Activated gamma-delta T cell treated with anti-CD3 and anti-CD28 coated beads, Interleukin-2, amount 50 U/mL, for 16 hours (primary cell): ENCODE results near the gene NELFA.

Experiments
- DNase-seq: peaks from one replicate; pipeline ENCODE4 v3.0.0-alpha.2; 2020; ENCODE audit warnings: low read depth

NELFA gene

DNA sequence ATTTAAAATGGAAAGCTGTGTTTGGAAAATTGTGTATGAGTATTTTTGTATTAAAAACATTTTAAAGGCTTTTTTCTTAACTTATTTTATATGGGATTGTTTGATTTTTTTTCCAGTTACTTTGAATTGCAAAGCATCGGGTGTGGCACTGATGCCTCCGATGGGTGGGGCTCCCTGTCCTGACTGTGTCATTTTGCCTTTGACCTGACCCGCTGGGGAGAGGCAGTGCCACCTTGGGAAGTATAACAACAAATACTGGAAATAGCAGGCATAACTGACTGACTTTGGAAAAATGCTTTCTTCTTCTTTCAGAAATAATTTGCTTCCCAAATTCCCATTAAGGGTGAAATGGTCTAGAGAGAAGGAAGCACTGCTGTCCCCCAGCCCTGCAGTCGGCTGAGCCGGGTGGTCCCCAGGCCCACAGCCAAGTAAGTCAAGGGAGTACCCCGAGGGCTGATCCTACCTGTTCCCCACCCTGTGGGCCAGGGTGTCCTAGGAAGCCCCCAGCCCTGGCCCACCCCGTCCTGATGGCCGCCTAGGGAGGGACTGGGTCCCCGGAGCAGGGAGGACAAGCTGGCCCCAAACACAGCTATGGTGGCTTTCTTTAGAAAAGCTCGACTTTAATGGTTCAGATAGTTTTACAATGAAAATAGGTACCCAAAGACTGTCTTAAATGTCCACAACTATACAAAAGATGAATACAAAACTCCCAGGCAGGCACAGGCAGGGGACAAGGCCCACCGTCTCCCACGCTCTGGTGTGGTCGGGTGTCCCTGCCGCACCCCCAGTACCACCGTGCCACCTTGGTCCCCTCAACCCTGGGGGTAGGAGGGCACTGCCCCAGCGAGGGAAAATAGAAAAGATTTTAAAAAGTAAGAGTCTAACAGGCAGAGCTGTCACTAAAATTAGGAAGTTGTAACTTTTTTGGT is 26.4 kb downstream of the NELFA start:
- no peak for DNase-seq

DNA sequence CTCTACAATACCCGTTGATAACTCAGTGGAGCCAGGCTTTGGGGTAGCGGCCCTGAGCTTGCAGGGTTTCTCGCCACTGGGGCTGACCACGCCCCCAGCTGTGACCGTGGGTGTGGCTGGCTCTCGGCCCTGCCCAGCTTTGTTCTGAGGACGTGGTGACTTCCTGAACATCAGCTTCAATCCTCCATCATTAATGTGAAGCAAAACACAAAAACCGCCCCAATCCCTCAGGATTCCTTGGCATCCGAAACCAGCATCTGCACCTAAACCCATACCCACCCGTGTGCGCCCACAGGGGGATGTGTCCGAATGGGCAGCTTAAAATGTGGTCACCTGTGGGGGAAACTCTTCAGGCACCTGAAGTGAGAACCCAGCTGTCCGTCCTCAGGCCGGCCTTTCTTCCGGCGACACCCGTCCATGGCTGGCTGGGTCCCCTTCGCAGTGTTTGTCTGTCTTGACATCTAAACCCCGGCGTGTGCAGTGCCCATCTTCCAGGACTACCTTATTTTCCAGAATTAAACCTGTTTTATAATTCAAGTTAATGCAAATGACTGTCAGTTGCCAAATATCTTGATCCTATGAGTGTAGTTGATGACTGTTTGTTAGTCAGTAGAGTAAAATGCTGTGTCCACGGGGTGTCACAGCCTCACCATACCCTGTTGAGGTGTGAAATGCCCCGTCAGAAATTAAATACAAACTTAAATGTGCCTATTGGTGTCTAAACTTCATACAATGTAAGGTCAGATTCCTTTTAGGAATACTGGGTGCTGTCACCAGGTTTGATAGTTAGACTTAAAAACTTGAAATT is 27.3 kb downstream of the NELFA start:
- no peak for DNase-seq

DNA sequence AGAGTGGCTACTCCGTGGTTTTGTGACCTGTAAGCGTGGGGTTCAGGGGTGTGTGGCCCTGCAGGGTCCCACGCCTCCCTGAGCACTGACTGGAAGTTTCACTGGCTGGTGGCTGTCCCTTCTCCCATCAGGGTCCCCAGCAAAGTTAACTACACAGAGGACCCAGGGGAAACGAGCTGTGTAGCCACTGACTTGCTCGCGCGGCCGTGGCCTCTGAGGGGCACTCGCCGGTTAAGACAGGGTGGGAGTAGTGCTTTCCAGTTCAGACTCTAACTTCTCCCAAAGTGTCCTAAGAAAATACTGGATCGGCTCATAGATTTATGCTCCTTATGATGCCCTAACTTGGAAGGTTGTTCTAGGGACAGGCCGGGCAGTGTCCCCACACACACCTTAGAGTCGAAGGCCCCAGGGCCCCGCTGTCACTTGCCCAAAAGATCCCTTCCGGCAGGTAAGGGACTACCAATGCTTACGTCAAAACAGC is 28.2 kb downstream of the NELFA start:
- no peak for DNase-seq

DNA sequence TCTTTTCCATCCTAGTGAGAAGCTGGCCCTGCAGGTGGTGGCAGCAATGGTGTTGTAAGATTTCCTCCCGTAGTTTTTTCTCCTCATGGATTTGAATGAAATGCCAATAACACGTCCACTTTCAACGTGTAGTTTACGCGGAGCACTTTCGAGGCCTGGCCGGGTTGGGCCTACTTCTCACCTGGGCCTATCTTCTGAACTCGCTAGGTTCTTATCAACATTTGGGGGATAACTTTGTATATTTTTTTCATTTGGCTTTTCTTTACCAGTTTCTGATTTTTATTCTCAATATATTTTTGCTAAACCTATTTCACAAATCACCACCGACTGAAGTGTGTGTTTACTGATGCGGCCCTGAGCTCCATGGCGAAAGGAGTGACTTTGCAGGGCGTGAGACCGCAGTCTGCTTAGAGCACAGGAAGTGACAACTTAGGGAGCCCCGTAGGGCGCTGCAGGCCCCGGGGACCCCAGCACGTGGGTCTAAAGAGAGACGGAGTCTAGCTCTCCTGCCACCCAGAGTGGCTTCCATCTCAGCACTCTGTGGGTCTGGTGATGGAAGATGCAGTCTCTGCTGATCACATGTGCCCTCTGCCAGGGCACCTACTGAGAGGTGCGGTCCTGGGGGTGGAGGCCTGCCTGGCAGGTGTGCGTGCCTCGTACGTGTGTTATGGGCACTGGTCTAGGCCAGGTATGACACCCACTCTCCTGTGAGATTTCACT is 29.1 kb downstream of the NELFA start:
- no peak for DNase-seq

DNA sequence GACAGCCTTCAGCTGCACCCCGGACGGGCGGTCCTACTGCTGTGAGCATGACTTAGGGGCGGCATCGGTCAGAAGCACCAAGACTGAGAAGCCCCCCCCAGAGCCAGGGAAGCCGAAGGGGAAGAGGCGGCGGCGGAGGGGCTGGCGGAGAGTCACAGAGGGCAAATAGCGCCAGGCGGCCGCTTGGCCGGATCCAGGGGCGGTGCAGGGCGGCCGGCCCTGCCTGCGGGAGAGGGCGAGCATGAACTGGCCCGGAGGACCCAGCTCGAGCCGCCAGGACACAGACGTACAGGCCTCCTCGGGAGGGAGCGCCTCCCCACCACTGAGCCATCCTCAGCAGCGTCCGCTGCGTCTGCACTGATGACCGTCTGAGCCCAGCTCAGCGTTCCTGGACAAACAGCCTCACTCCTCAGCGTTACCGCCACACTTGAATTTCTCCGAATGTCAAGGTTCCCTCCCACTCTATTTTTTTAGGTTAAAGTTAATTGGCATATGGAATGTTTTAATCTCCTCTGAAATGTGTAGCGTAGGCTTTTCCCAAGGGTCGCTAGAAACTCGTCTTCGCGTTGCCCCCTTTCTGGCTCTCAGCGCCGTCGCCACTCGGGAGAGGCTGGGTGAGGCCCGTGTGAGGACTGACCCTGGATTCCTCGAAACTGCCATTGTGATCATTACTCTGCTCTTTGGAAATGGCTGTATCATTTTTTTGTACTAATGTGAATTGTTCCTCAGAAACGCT is 29.9 kb downstream of the NELFA start:
- DNase-seq = no peak

DNA sequence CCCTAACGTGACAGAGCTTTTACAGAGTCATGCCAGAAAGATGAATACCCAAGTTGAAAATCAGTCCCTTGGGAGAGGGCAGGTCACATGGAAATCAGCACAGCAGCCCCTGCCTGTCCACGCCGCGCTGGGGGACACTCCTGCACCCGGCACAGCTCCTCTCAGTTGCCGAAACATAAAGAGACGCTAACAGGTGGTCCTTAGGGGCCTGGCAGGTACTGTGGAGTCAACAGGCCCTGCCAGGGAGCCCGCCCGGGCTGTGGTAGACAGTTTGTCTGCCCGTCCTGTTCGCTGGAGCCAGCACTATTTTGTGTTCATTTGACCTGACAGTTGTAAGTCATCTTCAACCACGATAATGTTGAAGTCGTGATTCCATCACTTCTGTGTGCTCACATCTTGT is 30.5 kb downstream of the NELFA start:
- DNase-seq = no peak

DNA sequence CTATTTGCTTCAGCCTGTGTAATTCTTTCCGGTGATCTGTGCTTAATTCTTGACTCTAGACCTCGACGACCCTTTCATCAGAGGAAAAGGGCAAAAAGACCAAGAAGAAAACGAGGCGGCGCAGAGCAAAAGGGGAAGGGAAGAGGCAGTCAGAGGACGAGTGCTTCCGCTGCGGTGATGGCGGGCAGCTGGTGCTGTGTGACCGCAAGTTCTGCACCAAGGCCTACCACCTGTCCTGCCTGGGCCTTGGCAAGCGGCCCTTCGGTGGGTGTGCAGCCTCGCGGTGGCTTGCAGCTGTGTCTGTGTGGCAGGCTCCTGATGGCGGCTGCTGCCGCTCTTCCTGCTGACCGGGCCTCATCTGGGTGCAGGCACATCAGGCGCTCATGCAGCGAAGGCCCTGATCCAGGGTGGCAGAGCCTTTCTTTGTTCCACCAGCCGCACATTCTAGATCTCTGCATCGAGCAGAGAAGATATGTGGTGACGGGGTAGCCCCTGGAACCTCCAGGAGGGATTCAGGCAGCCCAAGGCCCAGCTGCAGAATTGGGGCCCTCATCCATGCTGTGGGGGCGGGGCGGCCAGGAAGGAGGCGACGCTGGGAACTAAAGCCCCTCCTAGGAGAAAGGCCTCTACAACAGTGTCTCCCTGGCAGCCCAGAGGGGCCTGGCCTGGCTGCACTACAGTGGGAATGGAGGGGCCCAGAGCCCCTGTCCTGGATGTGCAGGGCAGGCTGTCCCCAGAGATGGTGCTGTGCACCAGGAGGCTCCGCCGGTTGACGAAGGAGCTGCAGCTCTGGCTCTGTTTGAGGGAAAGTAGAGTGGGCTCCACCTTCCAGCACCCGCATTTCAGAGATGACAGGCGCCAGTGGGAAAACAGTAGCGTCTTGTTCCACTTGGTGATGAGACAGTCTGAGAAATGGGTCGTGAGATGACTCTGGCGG is 32.1 kb downstream of the NELFA start:
- no peak for DNase-seq

DNA sequence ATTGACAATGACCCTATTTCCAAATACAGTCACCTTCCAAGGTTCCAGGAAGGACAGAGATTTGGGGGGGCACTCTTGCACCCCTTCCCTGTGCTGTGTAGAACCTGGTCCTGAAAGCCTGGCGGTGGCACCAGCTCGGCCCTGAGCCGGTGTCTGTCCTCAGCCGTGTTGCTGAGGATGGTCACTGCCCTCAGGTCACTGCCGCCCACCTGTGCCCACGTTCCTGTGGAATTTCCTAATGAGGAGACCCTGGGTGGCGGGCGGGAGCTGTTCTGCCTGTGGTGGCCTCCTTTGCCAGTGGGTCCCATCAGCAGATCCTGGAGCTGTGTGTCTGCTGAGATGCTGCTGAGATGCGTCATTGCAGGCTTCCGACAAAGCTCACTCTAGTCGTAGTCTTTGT is 32.9 kb downstream of the NELFA start:
- DNase-seq = no peak

DNA sequence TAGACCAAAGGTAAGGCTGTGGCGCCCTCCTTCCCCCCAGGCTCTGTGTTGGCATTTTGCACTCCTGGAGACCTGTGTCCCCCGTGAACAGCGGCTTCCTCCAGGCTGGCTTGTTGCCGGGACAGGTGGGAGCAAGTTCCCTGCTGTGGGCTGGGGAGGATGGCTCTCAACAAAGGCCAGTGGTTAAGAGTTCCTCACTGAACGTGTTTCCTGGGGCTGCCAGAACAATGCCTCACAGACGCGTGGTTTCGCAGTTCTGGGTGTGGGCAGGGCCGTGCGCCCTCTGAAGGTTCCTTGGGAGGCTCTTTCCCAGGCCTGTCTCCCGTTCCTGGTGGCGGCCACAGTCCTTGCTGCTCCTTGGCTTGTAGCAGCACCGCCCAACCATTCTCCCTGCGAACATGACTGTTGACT is 33.4 kb downstream of the NELFA start:
- no peak for DNase-seq

DNA sequence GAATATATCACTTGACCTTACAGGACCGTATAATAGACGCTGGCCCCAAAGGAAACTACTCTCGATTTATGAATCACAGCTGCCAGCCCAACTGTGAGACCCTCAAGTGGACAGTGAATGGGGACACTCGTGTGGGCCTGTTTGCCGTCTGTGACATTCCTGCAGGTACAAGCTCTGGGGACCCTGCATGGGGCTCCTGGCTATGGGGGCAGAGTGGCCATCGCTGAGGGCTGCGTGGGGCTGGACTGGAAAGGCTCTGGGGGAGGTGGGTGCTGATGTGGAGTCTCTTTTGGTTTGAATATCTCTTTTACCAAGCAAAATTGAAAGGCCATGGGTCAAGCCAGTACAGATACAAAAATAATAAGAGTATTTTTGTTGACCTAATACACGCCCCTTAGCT is 33.9 kb downstream of the NELFA start:
- DNase-seq = no peak

DNA sequence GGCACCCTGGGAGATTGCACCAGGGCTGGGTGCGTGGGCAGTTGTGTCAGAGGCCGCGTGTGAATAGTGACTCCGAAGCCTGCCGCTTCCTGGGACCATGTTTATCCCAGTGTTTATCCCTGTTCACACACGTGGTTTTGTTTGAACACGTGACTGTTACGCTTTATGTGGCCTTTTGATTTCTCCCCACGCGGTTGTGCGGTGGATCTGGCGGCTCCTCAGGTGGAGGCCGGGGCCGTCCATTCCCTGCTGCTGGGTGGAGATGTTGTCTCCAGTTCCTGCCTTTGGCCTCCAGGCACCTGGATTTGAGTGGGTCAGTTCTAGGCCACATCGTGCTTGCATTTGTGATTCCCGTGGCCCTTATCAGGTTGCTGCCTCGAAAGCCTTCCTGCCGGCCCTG is 35.1 kb downstream of the NELFA start:
- no peak for DNase-seq

DNA sequence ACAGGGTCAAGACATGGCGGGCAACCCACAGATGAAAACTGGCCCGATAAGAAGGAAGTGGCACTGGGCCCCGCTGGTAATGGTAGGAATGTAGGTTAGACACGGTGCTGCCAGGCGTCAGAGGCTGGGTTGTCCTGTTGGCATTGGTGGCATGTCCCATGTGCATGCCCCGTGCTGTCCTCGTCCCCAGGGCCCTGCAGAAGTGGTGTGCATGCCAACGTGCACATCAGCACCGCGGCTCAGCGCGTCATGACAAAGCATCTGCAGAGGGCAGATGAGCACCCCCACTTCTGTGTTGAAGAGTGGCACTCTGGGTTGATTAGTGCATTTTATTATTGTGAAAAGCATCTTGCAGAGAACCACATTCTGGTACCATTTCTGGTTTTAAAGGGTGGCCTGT is 35.6 kb downstream of the NELFA start:
- DNase-seq = no peak

DNA sequence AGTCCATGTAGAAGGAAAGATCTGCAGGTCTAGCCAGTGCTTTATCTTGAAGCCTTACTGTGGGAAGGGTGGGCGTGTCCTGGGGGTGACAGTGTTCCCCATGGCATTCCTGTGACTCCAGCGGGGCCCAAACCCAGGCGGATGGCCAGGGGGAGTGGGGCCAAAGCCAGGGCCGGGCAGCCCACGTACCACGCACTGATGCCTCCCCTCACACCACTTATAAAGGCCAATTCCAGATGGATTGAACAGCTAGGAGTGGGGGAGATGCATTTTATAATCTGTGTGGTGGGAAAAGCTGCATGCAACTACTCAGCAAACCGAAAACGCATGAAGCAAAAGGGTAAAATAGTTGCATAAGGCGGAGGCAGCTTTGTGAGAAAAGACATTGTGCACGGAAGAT is 36.4 kb downstream of the NELFA start:
- no peak for DNase-seq

DNA sequence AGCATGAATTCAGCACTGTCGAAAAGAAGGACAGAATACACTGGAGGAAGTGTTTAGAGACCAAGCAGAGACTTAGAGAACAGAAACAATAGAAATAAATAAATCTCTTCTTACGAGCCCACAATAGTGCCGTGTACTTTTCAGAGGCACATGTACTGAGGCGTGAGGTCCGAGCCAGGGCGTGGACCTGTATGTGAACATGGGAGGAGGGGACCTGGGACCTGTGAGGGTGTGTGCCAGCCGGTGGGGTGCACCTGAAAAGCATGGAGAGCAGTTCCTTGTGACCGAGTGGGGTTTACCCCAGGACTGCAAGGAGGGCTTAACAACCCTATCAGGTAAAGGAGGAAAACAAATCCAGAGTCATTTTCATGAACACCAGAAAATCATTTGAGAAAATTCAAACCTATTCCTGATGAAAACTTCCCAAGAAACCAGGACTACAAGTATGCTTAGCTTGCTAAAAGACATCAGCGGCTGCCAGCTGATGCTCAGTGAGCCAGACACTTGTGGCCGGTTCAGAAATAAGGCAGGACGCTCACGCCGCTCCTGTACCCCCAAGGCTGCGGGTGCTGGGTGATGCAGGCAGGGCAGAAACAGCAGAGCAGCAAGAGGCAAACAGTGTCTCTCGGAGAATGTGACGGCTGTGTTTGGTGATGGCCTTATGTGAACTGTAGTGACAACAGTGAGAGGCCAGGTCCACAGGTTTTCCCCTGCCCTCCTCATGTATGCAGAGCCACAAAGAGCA is 37.1 kb downstream of the NELFA start:
- DNase-seq = no peak

DNA sequence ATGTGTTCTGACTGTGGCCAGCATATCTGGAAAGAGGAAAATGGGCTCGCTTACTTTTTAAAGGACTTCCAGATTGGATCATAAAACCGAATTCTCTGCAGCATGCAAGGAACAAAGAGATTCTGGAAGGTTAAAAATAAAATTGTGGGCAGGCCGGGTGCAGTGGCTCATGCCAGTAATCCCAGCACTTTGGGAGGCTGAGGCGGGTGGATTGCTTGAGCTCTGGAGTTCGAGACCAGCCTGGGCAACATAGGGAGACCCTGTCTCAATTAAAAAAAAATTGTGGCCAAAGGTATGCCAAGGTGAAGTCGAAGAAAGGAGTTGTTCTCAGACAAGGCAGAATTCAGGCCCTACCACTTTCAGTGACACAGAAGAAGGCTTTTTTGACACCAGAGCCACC is 37.8 kb downstream of the NELFA start:
- no peak for DNase-seq

DNA sequence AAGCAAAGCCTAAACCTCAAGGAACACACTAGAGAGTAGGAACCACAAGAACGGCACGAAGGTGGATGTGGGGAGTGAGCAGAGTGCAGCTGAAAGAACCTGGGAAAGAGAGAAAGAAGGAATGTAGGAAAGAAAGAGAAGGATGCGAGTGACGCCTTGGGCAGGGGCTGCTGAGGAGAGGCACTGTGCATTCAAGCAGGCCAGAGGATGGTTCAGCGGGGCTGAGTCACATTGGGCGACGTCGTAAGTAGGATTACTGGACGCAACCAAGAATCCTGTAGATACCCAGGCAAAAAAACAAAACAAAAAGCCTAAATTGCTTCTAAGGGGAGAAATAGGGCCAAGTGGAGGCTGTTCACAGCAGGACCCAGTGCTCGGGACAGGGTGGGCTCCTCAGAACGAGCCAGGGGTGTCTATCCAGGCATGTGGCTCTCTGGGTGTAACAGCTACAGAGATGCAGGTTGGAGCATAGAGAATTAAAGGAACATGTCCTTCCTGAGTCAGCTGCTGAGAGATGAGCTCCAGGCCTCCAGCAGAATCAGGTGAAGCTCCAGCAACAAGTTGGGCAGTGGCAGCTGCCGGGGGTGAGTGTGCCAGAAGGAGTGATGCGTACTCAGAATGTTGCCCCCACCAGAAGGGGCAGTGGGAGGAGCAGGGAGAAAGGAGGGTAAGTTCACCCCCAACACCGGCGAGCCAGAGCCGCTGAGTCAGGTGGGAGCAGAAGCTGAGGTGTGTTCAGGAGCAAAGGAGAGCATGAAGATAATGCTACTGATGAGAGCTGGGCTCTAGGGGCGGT is 38.6 kb downstream of the NELFA start:
- DNase-seq = no peak

DNA sequence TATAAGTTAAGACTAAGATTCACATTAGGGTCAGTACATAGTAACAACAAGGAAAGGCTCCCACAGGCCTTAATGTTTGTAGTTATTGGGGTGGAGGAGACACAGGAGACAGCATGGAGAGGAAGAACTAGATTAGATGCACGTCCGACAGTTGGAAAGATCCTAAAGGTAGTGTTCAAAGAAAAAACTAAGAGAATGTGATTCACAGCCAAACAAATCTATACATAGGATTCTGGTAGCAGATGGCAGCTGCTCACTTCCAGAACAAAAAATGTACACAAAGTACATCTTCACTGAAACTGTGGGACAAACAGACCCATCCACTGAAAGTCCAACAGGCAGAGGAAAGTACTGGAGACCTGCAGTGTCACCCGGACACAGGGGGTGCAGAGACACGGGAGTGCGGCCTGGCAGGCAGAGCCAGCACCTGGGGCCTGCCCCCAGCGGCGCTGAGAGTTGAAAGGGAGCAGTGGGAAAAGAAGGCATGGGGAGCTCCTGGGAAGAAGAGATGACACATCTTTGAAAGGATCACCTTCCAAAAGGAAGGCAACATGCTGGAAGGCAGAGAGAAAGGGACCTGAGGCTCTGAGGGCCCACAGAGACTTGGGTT is 40.0 kb downstream of the NELFA start:
- DNase-seq = no peak

DNA sequence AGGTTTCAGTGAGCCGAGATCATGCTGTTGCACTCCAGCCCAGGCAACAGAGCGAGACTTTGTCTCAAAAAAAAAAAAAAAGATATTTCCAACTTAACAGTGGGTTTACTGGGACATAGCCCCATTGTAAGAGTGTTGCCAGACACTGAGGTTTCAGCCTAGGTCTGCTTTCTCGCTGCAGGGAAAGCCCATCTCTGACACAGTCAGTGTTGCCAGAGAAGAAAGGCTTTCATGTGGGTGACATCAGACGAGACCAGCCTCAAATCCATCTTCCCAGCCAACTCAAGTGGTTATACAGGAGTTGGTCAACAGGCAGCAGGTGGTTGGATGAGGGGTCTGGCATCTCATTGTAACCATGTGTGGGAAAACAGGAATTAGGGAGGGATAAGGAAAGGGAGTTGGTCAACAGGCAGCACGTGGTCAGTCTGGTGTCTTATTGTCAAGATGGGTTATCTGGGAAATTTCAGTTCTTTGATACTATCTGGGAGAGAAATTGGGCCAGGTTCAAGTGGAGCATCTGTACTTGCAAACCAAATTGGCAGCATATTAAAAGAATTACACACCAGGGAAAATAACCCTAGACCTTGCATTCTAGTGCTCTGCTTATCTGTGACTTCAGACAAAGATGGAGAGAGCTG is 41.1 kb downstream of the NELFA start:
- no peak for DNase-seq
